Activated CD8-positive, alpha-beta memory T cell treated with anti-CD3 and anti-CD28 coated beads, Interleukin-2, amount 50 U/mL, for 48 hours (primary cell): ENCODE data around the gene TNFRSF21.

Experiments
- DNase-seq: peaks from one replicate; pipeline ENCODE4 v3.0.0-alpha.2; 2020

The TNFRSF21 gene

GRCh38 chr6:47203938-47204611 is 105.6 kb downstream of the TNFRSF21 start:
- no peak for DNase-seq

GRCh38 chr6:47203266-47203937 is 106.3 kb downstream of the TNFRSF21 start:
- DNase-seq, result no peak

GRCh38 chr6:47202644-47203205 is 107.0 kb downstream of the TNFRSF21 start:
- DNase-seq, result no peak

- DNase-seq, result no peak
Measured at GRCh38 chr6:47200536-47201334, 109.0 kb downstream of the TNFRSF21 start.

- DNase-seq, result no peak
Measured at GRCh38 chr6:47197682-47198640, 111.7 kb downstream of the TNFRSF21 start.

GRCh38 chr6:47196113-47196512 is 113.6 kb downstream of the TNFRSF21 start:
- no peak for DNase-seq

- DNase-seq, result no peak
Measured at GRCh38 chr6:47195011-47195650, 114.6 kb downstream of the TNFRSF21 start.

GRCh38 chr6:47188588-47189021 is 121.1 kb downstream of the TNFRSF21 start:
- no peak for DNase-seq

GRCh38 chr6:47187893-47188587 is 121.7 kb downstream of the TNFRSF21 start:
- no peak for DNase-seq

- DNase-seq, result no peak
Measured at GRCh38 chr6:47187113-47187512, 122.6 kb downstream of the TNFRSF21 start.

GRCh38 chr6:47182291-47182957 is 127.3 kb downstream of the TNFRSF21 start:
- no peak for DNase-seq

- no peak for DNase-seq
Measured at GRCh38 chr6:47181681-47182080, 128.0 kb downstream of the TNFRSF21 start.
